OCI-LY1 (cell line): Measurements from ENCODE around the gene CARMIL1.

Source experiments
- CTCF ChIP-seq: fragments of 200-600 bp; sonication (generic), shearing (Covaris generic); IDR thresholded peaks from 2 replicates; pipeline ENCODE4 v1.5.1; 2017; ENCODE audit warnings: mild to moderate bottlenecking, antibody characterized with exemption, low read length, moderate library complexity, mixed read lengths
- EZH2 ChIP-seq: fragments of 200-600 bp; sonication (generic), shearing (Covaris generic); IDR thresholded peaks from 2 replicates; pipeline ENCODE4 v1.8.0; 2017; ENCODE audit warnings: borderline replicate concordance, mixed run types, mild to moderate bottlenecking, antibody characterized with exemption, low read length, moderate library complexity, mixed read lengths

GRCh38 chr6:25395731-25396130 is 116.6 kb downstream of the CARMIL1 start:
- TF ChIP-seq CTCF (no peak), EZH2 (no peak)
